Measurements from ENCODE around the gene FXYD3.

The FXYD3 gene

GRCh38 chr19:35077411-35078223 is 38.0 kb upstream of the FXYD3 start:
- no peak for TF ChIP-seq CTCF (IDR thresholded peaks at IDR 0.05; ENCODE audit: control insufficient read depth, extremely low read depth, insufficient read depth)
- H3K4me3 ChIP-seq (ENCODE audit: low read depth, low read length), result no peak overlapping the region
- DNase-seq (ENCODE audit: low read depth), result no peak

GRCh38 chr19:35079826-35080225 is 35.8 kb upstream of the FXYD3 start:
- no peak for DNase-seq (ENCODE audit: low read depth)
- no peak overlapping the region for H3K4me3 ChIP-seq (ENCODE audit: low read depth, low read length)
- TF ChIP-seq CTCF (IDR thresholded peaks at IDR 0.05; ENCODE audit: control insufficient read depth, extremely low read depth, insufficient read depth), result no peak

- TF ChIP-seq CTCF (IDR thresholded peaks at IDR 0.05; ENCODE audit: control insufficient read depth, extremely low read depth, insufficient read depth), result 0 out of 2 replicates have a peak, but pooled peaks have one; percentile 9
- H3K4me3 ChIP-seq (ENCODE audit: low read depth, low read length), result no peak overlapping the region
- DNase-seq (ENCODE audit: low read depth), result peak; percentile 10
Observed at GRCh38 chr19:35080613-35081170, 34.9 kb upstream of the FXYD3 start.

GRCh38 chr19:35081201-35081600 is 34.4 kb upstream of the FXYD3 start:
- no peak overlapping the region for H3K4me3 ChIP-seq (ENCODE audit: low read depth, low read length)
- TF ChIP-seq CTCF (IDR thresholded peaks at IDR 0.05; ENCODE audit: control insufficient read depth, extremely low read depth, insufficient read depth), result no peak
- no peak for DNase-seq (ENCODE audit: low read depth)

- no peak for DNase-seq (ENCODE audit: low read depth)
- H3K4me3 ChIP-seq (ENCODE audit: low read depth, low read length), result no peak overlapping the region
- no peak for TF ChIP-seq CTCF (IDR thresholded peaks at IDR 0.05; ENCODE audit: control insufficient read depth, extremely low read depth, insufficient read depth)
Observed at GRCh38 chr19:35083691-35084508, 31.7 kb upstream of the FXYD3 start.

- DNase-seq (ENCODE audit: low read depth), result no peak
- no peak for TF ChIP-seq CTCF (IDR thresholded peaks at IDR 0.05; ENCODE audit: control insufficient read depth, extremely low read depth, insufficient read depth)
- H3K4me3 ChIP-seq (ENCODE audit: low read depth, low read length), result no peak overlapping the region
Observed at GRCh38 chr19:35084509-35084762, 31.2 kb upstream of the FXYD3 start.

Measured in LNCaP clone FGC (cell line).